ENCODE measurements around the gene CLSTN2.

The CLSTN2 gene

DNA sequence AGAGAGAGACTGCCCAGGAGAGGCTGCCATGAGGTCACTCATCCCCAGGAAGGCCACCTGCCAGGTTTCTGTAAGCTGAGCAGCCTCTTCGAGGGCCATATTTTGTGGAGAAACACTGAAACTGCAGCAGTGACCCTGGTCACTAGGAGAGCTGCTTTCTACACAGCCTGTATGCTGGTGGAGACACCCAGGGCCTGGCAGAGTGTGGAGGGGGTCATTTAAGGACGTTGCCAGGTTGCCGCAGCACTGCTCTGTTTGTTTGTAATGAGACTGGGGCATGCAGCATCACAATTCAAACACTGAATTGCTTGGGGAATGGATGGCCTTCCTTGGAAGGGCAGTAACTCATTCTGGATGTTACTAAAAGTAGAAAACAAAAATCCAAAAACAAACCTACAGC is 638.0 kb downstream of the CLSTN2 start:
- peak; percentile 17 to 18 for DNase-seq

DNA sequence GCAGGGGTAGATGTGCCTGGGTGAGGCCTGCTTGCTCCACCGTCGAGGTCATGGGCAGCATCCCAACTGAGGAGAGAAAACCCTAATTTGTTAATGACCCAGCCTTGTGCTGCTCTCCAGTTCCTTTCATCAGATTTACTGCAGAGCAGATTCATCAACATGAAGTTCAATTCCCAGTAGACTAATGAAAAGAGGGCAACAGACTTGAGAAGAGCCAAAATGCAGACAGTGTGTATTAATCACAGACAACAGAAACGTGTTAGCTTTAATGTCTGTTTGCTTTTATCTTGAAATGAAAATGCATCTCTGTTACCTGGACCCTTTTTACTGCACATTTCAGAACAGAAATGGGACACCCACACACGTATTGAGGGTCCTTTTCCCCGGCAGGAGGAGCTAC is 639.4 kb downstream of the CLSTN2 start:
- no peak for DNase-seq

DNA sequence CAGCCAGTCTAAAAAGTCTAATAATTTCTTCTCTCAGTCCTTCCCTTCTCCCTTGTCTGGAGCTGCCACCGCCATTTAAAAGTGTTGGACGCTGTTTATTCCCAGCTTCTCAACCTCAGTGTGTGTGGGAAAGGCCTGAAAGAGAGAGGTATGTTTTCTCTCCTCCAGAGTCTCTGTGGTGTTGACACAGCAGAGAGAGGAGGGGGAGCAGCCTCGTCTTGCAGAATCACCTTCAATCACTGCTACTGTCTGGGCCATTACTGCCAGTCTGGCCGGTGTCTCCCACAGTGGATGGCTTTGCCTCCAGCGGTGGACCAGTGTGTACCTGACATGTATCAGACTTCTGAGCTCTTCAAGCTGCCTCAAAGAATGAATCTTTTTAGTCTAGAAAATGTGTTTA is 641.5 kb downstream of the CLSTN2 start:
- DNase-seq, result no peak

DNA sequence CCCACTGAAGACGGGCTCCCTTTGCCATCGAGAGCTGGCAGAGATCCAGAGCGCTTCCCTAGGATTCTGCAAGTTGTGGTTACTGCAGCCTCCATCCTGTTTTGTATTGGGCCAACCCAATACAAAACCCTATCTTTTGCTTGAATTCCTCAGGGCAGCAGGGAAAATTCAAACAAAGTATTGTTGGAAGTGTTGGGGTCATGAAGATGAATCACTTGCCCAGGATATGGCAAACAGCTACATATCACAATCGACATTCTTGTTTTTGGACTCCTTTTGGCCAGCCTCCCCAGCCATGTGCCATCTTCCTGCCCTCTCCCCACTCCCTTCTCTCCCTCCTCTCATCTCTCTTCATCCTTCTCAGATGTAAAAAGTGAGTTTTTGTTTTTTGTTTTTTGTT is 642.9 kb downstream of the CLSTN2 start:
- DNase-seq, result no peak

DNA sequence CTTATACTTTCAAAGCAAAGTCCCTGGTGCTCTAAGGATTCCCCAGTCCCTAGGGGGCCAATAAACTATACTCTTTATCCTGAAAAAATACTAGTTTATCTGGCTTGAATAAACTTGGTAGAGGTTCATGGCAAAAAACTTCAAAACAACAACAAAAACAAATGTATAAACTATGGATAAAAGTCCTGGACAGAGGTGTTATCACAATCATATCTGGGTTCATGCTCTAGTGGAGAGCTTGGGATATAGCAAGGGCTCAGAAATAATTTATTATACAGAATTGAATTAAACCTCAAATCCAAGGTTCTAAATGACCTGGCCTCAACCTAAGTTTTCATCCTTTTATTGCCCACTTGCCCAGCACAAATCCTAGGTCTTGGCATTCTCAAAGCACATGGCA is 644.3 kb downstream of the CLSTN2 start:
- DNase-seq, result no peak

DNA sequence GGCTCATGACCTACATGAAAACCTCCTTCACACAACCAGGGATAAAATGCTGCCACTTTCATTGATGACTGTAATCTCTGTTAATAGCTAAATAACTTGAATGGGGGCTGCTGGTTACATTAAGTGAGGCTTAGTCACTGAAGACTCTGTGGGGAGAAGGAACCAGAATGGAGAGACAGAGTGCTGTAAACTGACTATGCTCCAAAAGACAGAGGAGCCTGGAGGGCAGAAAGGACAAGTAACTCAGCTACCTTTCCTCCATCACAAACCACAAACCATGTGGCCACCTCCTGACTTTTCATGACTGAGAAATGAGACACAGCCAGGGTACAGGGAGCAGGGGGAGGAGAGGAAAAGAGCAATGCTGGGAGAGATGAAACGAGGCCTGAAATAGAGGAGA is 645.8 kb downstream of the CLSTN2 start:
- DNase-seq, result no peak

DNA sequence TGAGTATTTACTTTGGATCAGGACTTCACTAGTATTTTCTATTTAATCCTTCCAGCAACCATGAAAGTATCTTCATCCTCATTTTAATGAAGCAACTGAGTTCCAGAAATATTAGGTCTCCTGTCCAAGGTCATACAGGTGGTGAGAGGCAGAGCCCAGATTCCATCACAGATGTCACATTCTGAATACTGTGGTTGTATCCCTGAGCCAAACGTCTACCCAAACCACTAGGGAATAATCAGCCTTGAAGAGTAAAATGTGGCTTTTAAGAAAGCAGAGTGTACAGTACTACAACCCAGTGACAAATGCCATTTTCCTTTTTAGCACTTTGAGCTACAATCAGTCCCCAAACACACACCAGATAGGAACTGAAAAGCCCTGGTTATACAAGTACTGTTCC is 649.6 kb downstream of the CLSTN2 start:
- DNase-seq, result no peak

DNA sequence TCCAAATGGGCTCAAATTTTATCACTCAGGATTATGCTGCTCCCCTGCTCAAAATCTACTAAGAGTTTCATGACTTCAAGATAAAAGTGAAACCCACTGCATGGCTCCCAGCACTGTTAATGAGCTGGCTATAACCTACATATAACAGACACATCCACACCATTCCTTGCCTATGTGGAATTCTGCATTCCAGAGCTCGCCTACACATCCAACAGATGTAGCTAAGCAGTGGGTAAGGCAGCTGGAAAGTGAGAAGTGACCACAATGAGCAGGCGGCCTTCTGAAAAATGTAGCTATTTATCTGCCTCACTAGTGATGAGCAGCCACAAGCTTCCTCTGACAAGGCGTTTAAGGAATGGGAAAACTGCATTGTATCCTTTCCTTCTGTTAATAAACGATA is 650.8 kb downstream of the CLSTN2 start:
- DNase-seq, result no peak

DNA sequence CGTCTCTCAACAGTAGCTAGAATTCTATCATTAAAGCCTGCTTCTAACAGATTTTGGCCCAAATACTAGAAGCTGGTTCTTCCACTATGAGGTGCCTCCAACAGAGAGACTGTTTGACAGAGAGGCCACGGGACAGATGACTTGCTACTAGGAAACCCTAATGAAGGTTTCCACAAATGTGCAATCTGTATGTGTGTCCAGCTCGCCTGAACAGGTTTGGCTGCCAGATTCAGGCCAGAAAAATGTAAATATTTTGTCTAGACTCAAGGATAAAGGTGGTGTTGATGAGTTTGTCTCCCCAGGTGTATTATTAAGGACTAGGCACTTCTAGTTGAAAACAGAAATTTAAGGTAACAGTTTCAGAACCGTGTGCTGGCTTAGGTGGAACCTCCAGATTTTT is 651.3 kb downstream of the CLSTN2 start:
- DNase-seq, result no peak

DNA sequence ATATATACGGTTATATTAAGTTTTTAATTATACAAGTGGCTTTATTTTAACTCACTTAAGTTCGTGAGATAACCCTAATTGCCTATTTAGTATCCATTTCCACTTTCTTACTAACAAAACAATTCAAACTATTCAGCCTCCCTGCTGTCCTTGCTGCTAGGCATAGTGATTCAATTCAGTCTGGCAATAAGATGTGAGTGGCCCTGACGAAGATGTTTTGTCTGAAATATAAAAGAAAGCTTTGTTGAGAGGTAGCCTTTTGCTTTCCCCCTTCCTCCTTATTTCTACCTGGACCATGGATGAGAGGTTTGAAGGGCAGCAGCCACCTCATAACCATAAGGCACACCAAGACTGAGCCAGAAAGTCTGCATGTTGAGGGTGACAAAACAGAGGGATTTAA is 653.6 kb downstream of the CLSTN2 start:
- no peak for DNase-seq

DNA sequence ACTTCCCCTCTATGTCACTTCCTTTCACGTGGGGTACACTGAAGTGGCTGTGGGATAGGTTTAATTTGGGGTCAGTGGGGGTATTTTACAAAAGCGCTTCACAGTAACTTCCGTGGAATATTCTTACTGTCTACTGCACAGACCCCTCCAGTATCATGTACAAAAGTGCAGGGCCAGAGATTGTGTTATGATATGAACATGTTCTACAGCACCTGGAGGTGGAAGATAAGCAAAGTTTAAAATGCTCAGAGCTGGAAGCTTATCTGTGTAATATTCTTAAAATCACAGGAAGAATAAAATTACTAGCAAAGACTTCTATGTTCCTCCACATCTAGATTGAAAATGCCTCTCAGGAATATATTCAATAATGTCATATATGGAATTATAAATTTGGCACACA is 658.8 kb downstream of the CLSTN2 start:
- no peak for DNase-seq

DNA sequence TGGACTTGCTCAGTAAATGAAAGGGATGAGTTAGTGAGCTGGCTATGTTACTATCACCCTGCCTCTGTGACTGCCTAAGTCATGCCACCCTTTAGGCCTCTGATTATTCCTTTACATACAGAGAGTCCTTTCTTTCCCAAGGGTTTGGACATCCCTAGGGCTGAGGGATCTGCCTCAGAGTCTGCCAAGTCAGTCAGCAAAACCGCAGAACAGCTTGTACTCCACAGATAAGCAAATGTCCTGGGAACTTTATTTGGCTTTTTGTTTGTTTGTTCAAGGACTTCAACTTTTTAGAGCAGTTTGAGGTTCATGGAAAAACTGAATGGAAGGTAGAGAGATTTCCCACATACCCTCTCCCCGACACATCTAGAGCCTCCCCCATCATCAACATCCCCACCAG is 660.3 kb downstream of the CLSTN2 start:
- DNase-seq, result no peak

DNA sequence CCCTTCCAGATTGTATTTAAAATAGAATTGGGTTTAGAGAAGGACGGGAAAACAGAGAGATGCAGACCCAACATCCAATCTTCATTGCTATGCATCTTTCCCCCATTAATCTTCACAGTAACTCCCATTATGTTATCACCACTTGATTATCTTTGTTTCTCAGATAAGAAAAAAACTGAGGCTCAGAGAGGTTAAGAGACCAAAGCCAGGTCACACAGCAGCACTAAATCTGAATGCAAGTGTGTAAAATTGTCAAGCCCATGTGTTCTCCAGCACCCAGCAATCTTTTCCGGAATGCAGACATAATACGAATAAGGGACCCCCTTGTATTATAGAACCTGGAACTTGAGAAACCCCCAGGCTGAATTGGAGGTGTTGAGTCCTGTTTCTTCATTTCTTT is 662.4 kb downstream of the CLSTN2 start:
- DNase-seq, result no peak

DNA sequence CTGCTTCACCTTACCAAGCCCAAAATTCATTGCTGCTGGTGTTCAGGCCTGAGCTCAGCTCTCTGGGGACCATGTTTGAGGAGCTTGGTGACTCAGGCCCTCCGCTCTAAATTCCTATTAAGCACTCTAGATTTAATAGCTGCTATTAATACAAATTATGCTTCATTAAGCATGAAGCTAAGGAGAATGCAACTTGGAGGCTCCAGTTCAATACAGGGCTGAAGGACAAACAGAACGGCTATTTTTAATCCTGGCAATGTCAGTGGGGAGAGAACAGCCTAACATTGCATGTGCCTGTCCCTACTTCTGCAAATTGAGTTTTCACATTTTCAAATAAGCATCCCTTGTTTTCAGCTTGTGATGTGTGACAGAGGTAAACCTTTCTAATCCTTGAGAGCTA is 662.8 kb downstream of the CLSTN2 start:
- no peak for DNase-seq

DNA sequence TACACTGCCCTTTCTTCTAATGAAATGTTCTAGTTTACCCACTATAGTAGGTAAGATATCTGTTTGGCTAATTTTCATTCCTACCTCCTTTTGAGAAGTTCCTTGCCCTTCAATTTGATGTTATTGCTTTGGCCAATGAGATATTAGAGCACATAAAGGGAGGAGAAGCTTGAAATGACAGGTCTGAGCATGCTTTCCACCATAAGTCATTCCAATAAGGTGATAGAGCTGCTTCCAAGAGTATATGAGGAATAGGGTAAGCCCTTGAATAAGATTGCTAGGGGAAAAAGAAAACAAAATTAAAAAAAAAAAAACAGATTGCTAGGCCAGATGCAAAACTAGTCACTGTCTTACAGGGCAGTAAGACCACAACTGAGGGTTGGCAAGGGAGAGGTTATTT is 664.0 kb downstream of the CLSTN2 start:
- DNase-seq, result no peak

DNA sequence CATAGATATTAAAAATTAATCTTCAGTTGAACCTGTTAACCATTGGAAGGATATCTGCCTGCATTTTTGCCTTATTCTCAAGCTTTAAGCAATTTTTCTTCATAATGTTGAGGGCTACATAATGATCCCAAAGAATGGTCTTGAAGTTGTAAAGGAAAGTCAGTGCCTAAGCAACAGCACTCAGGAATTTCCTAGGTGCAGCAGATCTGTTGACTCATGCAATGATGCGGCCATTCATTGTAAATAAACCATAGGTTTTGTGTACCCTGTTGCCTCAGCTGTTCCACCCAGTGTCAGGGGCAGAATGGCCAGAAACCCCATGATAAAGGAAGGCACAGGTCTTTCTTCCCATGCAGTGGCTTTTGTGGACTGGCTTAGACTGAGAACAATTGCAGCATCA is 664.5 kb downstream of the CLSTN2 start:
- DNase-seq, result no peak

DNA sequence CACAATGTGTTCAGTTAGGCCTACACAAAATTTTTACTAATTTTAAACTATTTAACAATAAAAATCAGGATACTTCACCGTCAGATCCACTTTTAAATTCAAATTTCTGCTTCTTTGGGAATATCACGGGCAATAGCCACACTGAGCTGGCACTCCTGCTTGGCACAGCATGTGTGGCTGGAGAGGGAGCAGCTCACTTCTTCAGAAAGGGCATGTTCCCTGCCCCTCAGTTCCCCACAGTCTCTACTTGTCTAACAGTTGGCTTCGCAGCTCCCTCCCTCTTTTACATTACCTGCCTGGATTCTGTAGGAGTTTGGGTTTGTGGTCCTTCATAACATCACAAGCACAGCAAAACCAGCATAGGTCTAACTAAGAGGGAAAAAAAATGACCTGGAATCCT is 666.9 kb downstream of the CLSTN2 start:
- no peak for DNase-seq

DNA sequence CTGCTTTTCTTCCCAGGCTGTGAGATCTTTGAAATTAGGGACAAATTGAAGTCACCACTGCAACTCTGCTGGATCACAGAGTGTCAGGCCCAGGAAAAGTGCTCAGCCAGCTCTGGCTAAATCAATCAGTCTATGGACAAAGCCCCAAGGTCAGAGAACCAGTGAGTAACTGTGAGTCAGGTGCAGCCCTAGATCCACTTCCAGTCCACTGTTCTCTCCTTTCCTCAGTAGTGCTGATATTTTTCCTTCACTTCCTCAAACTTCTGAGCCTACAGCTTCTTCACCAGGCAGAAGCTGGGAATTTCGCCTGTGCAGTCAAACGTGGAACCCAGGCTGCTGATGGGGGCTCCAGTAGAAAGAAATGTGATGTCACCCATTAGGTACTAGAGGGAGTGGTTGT is 667.8 kb downstream of the CLSTN2 start:
- DNase-seq, result no peak

DNA sequence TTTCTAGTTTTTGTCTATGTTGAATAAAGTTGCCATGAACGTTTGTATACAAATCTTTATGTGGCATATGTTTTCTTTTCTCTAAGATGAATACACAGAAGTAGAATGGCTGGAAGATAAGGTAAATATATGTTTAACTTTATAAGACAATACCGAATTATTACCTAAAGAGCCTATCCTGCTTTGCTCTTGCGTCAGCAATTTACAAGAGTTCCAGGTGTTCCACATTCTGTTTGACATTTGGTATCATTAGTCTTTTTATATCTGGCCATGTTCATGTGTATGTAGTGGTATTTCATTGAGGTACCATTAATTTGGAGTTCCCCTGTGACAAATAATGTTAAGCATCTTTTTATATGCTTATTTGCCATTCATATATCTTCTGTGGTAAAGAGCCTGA is 668.8 kb downstream of the CLSTN2 start:
- DNase-seq, result no peak

DNA sequence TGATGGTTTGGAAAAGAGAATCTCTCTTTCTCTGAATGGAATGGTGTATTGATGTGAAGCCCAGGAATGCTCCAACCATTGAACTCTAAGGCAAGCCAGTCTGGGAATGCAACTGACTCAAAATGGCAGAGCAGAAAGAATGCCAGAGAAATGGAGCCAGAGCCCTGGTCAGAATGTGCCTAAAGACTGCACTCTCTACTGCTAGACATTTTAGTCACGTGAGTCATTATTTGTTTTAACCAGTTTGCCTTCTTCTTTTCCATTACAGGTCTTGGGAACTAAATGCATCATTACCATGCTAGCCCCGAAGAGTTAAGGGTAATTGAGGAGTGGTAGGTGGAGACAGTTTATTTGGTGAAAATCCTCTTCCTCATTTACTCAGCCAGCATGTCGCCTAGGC is 675.6 kb downstream of the CLSTN2 start:
- DNase-seq, result no peak

DNA sequence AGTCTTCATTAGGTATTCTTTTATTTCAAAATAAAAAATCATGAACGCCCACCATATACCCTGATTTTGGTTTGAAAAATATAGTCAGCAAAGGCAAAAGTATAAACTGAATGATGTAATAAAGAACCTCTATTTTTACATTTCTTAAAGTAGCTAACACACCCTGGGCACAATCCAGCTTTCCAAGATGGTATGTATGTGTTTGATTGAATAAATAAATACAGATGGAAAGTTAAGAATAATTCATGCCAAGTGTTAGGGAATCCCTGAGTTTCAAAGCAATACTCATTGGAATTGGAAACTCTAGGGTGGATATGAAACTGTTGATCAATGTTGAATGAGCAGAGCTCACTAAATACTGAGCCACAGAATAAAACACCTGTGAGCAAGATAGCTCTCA is 679.0 kb downstream of the CLSTN2 start:
- DNase-seq, result no peak

DNA sequence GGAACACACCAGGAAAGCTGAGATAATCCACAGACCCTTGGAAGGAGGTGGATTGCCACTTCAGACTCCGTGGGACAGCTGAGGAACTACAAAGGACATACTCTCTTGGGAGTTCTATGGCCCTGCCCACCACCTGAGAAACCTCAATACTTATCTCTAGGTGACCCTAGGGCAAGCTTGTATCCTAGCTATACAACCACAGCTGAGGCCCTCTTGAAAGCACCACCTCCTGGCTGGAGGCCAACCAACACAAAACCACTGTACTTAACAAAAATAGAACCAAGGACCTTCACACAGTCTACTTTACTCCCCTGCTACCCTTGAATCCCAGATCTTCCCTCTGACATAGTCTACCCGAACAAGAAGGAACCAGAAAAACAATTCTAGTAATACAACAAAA is 682.1 kb downstream of the CLSTN2 start:
- peak in 1 of 2 experiments; percentile 11 for DNase-seq

DNA sequence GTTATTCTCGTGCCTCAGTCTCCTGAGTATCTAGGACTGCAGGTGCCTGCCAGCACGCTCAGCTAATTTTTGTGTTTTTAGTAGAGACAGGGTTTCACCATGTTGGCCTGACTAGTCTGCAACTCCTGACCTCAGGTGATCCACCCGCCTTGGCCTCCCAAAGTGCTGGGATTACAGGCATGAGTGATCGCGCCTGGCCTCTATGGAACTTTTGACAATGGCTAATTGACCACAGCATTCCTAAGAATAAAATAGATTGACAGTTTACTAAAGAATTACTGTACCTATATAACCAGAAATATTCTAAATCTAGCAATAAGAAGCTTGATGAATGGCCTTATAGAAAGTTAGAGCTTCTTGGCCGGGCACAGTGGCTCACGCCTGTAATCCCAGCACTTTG is 691.9 kb downstream of the CLSTN2 start:
- no peak for DNase-seq

Data from SHP77 (cell line).